MM.1S (cell line): ENCODE measurements around the gene SLC6A7.

Source experiments
- CTCF ChIP-seq: fragments of 300-600 bp; sonication (generic); IDR thresholded peaks from 2 replicates; pipeline ENCODE4 v1.5.1; 2016; ENCODE audit warnings: antibody characterized with exemption, low read length, mixed read lengths
- EZH2 ChIP-seq: fragments of 300-600 bp; sonication (generic); optimal IDR thresholded peaks from 2 replicates; pipeline ENCODE3; 2017; ENCODE audit warnings: low read depth, mild to moderate bottlenecking, antibody characterized with exemption, low read length, mixed read lengths
- EZH2phosphoT487 ChIP-seq: fragments of 300-600 bp; sonication (generic); IDR thresholded peaks from 2 replicates; pipeline ENCODE4 v1.6.1; 2018; ENCODE audit warnings: antibody characterized with exemption, low read length

- TF ChIP-seq CTCF (no peak), EZH2 (no peak), EZH2phosphoT487 (no peak)
These were observed 37.9 kb downstream of the SLC6A7 start for GRCh38 chr5:150227606-150228273.
